HCT116 (cell line): Measurements from ENCODE around the gene LGALS3. TPM values are rescaled to one million over a fixed set of nuclear protein-coding genes. Genes with fewer than 3 reads are reported as not detected.

Experiments
- ATAC-seq: fragments of 200-7000 bp; cut with Tn5 transposase; 2 replicates; pipeline ENCODE4 v1.9.1; 2020; ENCODE audit warnings: mild to moderate bottlenecking, moderate library complexity
- BruUV-seq: library from RNA; stranded (reverse); fragments of 400-500 nt; replicated peaks from 2 replicates; lab custom pipeline; 2021; lab: Mats Ljungman, UMichigan
- CTCF ChIA-PET: fragments of 300-600 bp; sonication (Branson Sonifier 250); formaldehyde crosslinking; loops from one replicate; lab custom pipeline; 2021; ENCODE audit warnings: antibody characterized with exemption; lab: Charles Lee
- POLR2A ChIA-PET: fragments of 300-600, 350-600 bp; sonication (Branson Sonifier 250); formaldehyde crosslinking; loops from one replicate; lab custom pipeline; 2021; ENCODE audit warnings: antibody characterized with exemption; lab: Charles Lee
- RAD21 ChIA-PET, 2 experiments: fragments of 300-600 bp; sonication (Branson Sonifier 250); formaldehyde crosslinking; loops; one replicate each; lab custom pipeline; 2023; ENCODE audit warnings: low total read pairs in 2 of 2; ENCODE audit not compliant: uncharacterized antibody in 2 of 2, unreplicated experiment in 2 of 2, low non-redundant PET in 1 of 2; lab: Charles Lee
- DNase-seq: peaks from one replicate; pipeline ENCODE4 v3.0.0-alpha.2; 2010; ENCODE audit warnings: low read depth, low spot score
- H2AFZ ChIP-seq: fragments of 200-600 bp; shearing (Covaris generic), sonication (generic); 2 replicates; pipeline ENCODE4 v1.6.1; 2017; ENCODE audit warnings: low read depth, mixed run types, mixed read lengths, antibody characterized with exemption, low read length; ENCODE audit not compliant: poor library complexity, severe bottlenecking
- H3K27ac ChIP-seq: 2 replicates; pipeline ENCODE4 v1.5.1; 2012; ENCODE audit warnings: low read depth, low read length
- H3K27me3 ChIP-seq: fragments of 200-600 bp; sonication (generic); 2 replicates; pipeline ENCODE4 v1.6.1; 2016; ENCODE audit warnings: mixed run types, low read length, mixed read lengths; ENCODE audit not compliant: insufficient read depth
- H3K36me3 ChIP-seq, 2 experiments: fragments of 200-500 bp in 1 of 2; fragments of 200-600 bp in 1 of 2; sonication (Bioruptor generic) in 1 of 2; sonication (generic) in 1 of 2; 2 replicates each; pipeline versions ENCODE4 v1.5.1 to v1.6.1; 2014 to 2016; ENCODE audit warnings: low read length in 2 of 2, inconsistent platforms in 1 of 2, mixed read lengths in 1 of 2, mixed run types in 1 of 2; ENCODE audit not compliant: insufficient read depth in 2 of 2, control insufficient read depth in 1 of 2
- H3K4me1 ChIP-seq, 2 experiments: fragments of 200-600 bp in 1 of 2; sonication (generic) in 1 of 2; 2 replicates each; pipeline versions ENCODE4 v1.5.1 to v1.6.1; 2012 to 2017; ENCODE audit warnings: low read length in 2 of 2, inconsistent platforms in 1 of 2, mild to moderate bottlenecking in 1 of 2, mixed read lengths in 1 of 2, mixed run types in 1 of 2, moderate library complexity in 1 of 2; ENCODE audit not compliant: insufficient read depth in 2 of 2, control insufficient read depth in 1 of 2
- H3K4me2 ChIP-seq: fragments of 200-600 bp; sonication (generic); 2 replicates; pipeline ENCODE4 v1.6.1; 2017; ENCODE audit warnings: mixed run types, low read length, mixed read lengths
- H3K4me3 ChIP-seq, 2 experiments: fragments of 200-600 bp in 1 of 2; sonication (generic) in 1 of 2; replicated peaks in 1 of 2; 2 replicates each; pipeline ENCODE4 v1.5.1; 2011 to 2016; ENCODE audit warnings: low read length in 2 of 2, control low read depth in 1 of 2, low read depth in 1 of 2, mild to moderate bottlenecking in 1 of 2, mixed read lengths in 1 of 2, mixed run types in 1 of 2
- H3K79me2 ChIP-seq: fragments of 200-600 bp; sonication (generic); 2 replicates; pipeline ENCODE4 v1.6.1; 2017; ENCODE audit warnings: mild to moderate bottlenecking, mixed run types, low read length, moderate library complexity, mixed read lengths; ENCODE audit not compliant: insufficient read depth
- H3K9ac ChIP-seq: fragments of 200-600 bp; sonication (generic); 2 replicates; pipeline ENCODE4 v1.6.1; 2016; ENCODE audit warnings: low read length, mixed read lengths
- H3K9me2 ChIP-seq: fragments of 200-600 bp; sonication (generic), shearing (Covaris generic); 2 replicates; pipeline ENCODE4 v1.6.1; 2017; ENCODE audit warnings: mixed run types, mild to moderate bottlenecking, moderate library complexity; ENCODE audit not compliant: insufficient read depth
- H3K9me3 ChIP-seq, 2 experiments: fragments of 200-500 bp in 1 of 2; fragments of 200-600 bp in 1 of 2; sonication (Bioruptor generic) in 1 of 2; sonication (generic) in 1 of 2; 2 replicates each; pipeline ENCODE4 v1.6.1; 2014 to 2017; ENCODE audit warnings: low read length in 2 of 2, mixed read lengths in 2 of 2, inconsistent platforms in 1 of 2, low read depth in 1 of 2, mild to moderate bottlenecking in 1 of 2, mixed run types in 1 of 2, moderate library complexity in 1 of 2; ENCODE audit not compliant: control insufficient read depth in 1 of 2, insufficient read depth in 1 of 2
- H4K20me1 ChIP-seq: fragments of 200-600 bp; sonication (generic), shearing (Covaris generic); 2 replicates; pipeline ENCODE4 v1.6.1; 2017; ENCODE audit warnings: mixed run types, mild to moderate bottlenecking, moderate library complexity; ENCODE audit not compliant: insufficient read depth
- CBX3 ChIP-seq: IDR thresholded peaks from 2 replicates; pipeline ENCODE4 v1.6.1; 2012; ENCODE audit warnings: low read depth
- CEBPB ChIP-seq: IDR thresholded peaks from 2 replicates; pipeline ENCODE4 v1.6.1; 2012; ENCODE audit warnings: low read depth
- CTCF ChIP-seq, 3 experiments: fragments of 200-600 bp in 1 of 3; sonication (generic) in 1 of 3; IDR thresholded peaks in 2 of 3; conservative IDR thresholded peaks in 1 of 3; 2 replicates each; pipeline ENCODE4 v1.5.1; 2012 to 2017; ENCODE audit warnings: low read depth in 2 of 3, low read length in 2 of 3, antibody characterized with exemption in 1 of 3, borderline replicate concordance in 1 of 3, control low read depth in 1 of 3, mild to moderate bottlenecking in 1 of 3, mixed read lengths in 1 of 3, mixed run types in 1 of 3, moderate library complexity in 1 of 3; ENCODE audit not compliant: insufficient read depth in 1 of 3
- EZH2 ChIP-seq: fragments of 200-600 bp; sonication (generic); IDR thresholded peaks from 2 replicates; pipeline ENCODE4 v1.6.1; 2017; ENCODE audit warnings: antibody characterized with exemption, mixed run types
- FOSL1 ChIP-seq: IDR thresholded peaks from 2 replicates; pipeline ENCODE4 v1.6.1; 2012; ENCODE audit warnings: low read depth
- JUND ChIP-seq: IDR thresholded peaks from 2 replicates; pipeline ENCODE4 v1.6.1; 2012
- POLR2A ChIP-seq: IDR thresholded peaks from 2 replicates; pipeline ENCODE4 v1.7.0; 2011; ENCODE audit warnings: borderline replicate concordance; ENCODE audit not compliant: insufficient read depth, insufficient read length; ENCODE audit errors: extremely low read depth
- POLR2AphosphoS5 ChIP-seq: IDR thresholded peaks from 2 replicates; pipeline ENCODE4 v1.6.1; 2011; ENCODE audit warnings: mild to moderate bottlenecking, low read depth, low read length, moderate library complexity
- REST ChIP-seq: IDR thresholded peaks from 2 replicates; pipeline ENCODE4 v1.6.1; 2012; ENCODE audit warnings: low read depth
- SIN3A ChIP-seq: IDR thresholded peaks from 2 replicates; pipeline ENCODE4 v1.6.1; 2012; ENCODE audit warnings: low read depth
- SRF ChIP-seq: IDR thresholded peaks from 2 replicates; pipeline ENCODE4 v1.6.1; 2012; ENCODE audit warnings: low read depth
- TCF7L2 ChIP-seq: IDR thresholded peaks from 2 replicates; pipeline ENCODE4 v1.7.0; 2011; ENCODE audit warnings: borderline replicate concordance, inconsistent platforms; ENCODE audit not compliant: insufficient read depth, insufficient read length; ENCODE audit errors: extremely low read depth
- YY1 ChIP-seq: IDR thresholded peaks from 2 replicates; pipeline ENCODE4 v1.6.1; 2011; ENCODE audit warnings: low read length, low read depth, moderate library complexity, mild to moderate bottlenecking; ENCODE audit not compliant: insufficient replicate concordance; ENCODE audit errors: extremely low read depth
- ZBTB33 ChIP-seq: IDR thresholded peaks from 2 replicates; pipeline ENCODE4 v1.6.1; 2011; ENCODE audit warnings: mild to moderate bottlenecking, low read length, moderate library complexity; ENCODE audit not compliant: insufficient replicate concordance; ENCODE audit errors: extremely low read depth
- ZNF274 ChIP-seq: fragments of 200-500 bp; sonication (Bioruptor generic); IDR thresholded peaks from 2 replicates; pipeline ENCODE4 v1.6.1; 2014; ENCODE audit warnings: mild to moderate bottlenecking, low read depth, low read length, inconsistent platforms
- intact Hi-C: fragments of 100-400 bp; cut with micrococcal nuclease; formaldehyde crosslinking; loops from 2 replicates; pipeline ENCODE4 v1.10.0; 2022
- total RNA-seq: library from RNA; stranded (reverse); gene quantifications from one replicate; pipeline ENCODE4 v1.2.1, GENCODE V29; 2021; ENCODE audit not compliant: unreplicated experiment
- TF ChIP-seq, protein P1 (sequence below): IDR thresholded peaks from 2 replicates; pipeline ENCODE4 v1.6.1; 2012

LGALS3 gene
- total RNA-seq, 1 experiment from 2014 or later = 86.1 TPM

DNA sequence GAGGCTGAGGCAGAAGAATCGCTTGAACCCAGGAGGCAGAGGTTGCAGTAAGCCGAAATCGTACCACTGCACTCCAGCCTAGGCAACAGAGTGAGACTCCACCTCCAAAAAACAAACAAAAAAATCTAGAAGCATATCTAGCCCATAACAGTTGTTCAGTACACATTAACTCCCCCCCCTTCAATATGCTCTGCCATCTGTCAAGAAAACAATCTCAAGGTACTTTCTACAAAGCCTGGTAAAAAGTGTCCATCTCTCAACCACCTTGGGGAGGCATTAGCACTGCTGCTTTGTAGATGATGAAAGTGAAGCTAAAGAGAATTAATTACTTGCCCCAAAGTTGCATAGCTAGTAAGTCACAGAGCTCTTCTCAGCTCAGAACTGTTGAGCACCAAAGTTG, 24.9 kb downstream of the LGALS3 start:
- no peaks in the 10 kb centered on the region for H3K79me2 ChIP-seq
- H3K9me3 ChIP-seq = no peaks in the 10 kb centered on the region
- H4K20me1 ChIP-seq = no peaks in the 10 kb centered on the region
- ChIA-PET POLR2A (no interaction called here), RAD21 (no interaction called here), CTCF (no interaction called here)
- H3K9me2 ChIP-seq = no peaks in the 10 kb centered on the region
- H3K4me2 ChIP-seq = no peak overlapping the region
- H3K4me1 ChIP-seq = no peaks in the 10 kb centered on the region
- no peak overlapping the region for H3K9ac ChIP-seq
- H3K27me3 ChIP-seq = no peaks in the 10 kb centered on the region
- no peak for DNase-seq
- H3K4me3 ChIP-seq = no peak overlapping the region
- BruUV-seq = no TSS peak
- intact Hi-C loops = no loop called here
- no peak overlapping the region for H3K27ac ChIP-seq
- H3K36me3 ChIP-seq = peaks cover 38 to 39% of the 10 kb centered on the region in 2 experiments
- H2AFZ ChIP-seq = no peak overlapping the region
- TF ChIP-seq TCF7L2 (no peak), ZNF274 (no peak), CEBPB (no peak), ZBTB33 (no peak), EZH2 (no peak), SIN3A (no peak), JUND (no peak), POLR2AphosphoS5 (no peak), CTCF (IDR thresholded peaks at IDR 0.05 in 2 of 3, conservative IDR thresholded peaks at IDR 0.05 in 1 of 3; ENCODE audit: borderline replicate concordance in 1 of 3, insufficient read depth in 1 of 3, low read depth in 2 of 3, low read length in 2 of 3) (no peak), YY1 (no peak), SRF (no peak), POLR2A (no peak), REST (no peak), FOSL1 (no peak), CBX3 (no peak)
- TF ChIP-seq, protein P1, sequence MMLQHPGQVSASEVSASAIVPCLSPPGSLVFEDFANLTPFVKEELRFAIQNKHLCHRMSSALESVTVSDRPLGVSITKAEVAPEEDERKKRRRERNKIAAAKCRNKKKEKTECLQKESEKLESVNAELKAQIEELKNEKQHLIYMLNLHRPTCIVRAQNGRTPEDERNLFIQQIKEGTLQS = no peak
- ATAC-seq = no peak
